Occipital lobe (tissue), 1 donor: ENCODE measurements around the gene SCP2D1. TPM values are rescaled to one million over a fixed set of nuclear protein-coding genes. Genes with fewer than 3 reads are reported as not detected.

Experiments used
- total RNA-seq: library from RNA; depleted of rRNA; stranded (reverse); fragments of >200 nt; gene quantifications from one replicate; pipeline ENCODE4 v1.2.3, GENCODE V29; 2014

Gene SCP2D1
- total RNA-seq, 1 donor from 2014 or later, result not detected

Other genes starting within 250 kb of the SCP2D1 start
- gene SMIM26, start 246.4 kb upstream of the SCP2D1 start, total RNA-seq, result 76.3 TPM
- 84.2 TPM for gene DTD1, start 225.7 kb upstream of the SCP2D1 start, total RNA-seq